ENCODE data around the gene ZAR1L. TPM values are rescaled to one million over a fixed set of nuclear protein-coding genes. Genes with fewer than 3 reads are reported as not detected.
"Not testable (repeated sequence)": the region's sequence is repeated elsewhere in the genome, so short reads cannot be mapped to it uniquely, and the experiment has no call there.

ZAR1L gene
- not detected in 2 replicates for total RNA-seq

DNA sequence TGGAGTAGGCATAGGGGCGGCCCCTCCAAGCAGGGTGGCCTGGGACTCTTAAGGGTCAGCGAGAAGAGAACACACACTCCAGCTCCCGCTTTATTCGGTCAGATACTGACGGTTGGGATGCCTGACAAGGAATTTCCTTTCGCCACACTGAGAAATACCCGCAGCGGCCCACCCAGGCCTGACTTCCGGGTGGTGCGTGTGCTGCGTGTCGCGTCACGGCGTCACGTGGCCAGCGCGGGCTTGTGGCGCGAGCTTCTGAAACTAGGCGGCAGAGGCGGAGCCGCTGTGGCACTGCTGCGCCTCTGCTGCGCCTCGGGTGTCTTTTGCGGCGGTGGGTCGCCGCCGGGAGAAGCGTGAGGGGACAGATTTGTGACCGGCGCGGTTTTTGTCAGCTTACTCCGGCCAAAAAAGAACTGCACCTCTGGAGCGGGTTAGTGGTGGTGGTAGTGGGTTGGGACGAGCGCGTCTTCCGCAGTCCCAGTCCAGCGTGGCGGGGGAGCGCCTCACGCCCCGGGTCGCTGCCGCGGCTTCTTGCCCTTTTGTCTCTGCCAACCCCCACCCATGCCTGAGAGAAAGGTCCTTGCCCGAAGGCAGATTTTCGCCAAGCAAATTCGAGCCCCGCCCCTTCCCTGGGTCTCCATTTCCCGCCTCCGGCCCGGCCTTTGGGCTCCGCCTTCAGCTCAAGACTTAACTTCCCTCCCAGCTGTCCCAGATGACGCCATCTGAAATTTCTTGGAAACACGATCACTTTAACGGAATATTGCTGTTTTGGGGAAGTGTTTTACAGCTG lies at the start of gene ZAR1L, which contains the start of gene BRCA2:
Gene ZAR1L, minus strand, starts transcription at position 126 of the 790 bp plus-strand sequence. CDS start 3,438 bp downstream, outside the sequence.
Gene BRCA2, plus strand, starts transcription at position 271 of the 790 bp plus-strand sequence. CDS start 953 bp downstream, outside the sequence.
- peak within 1 kb of the TSS; percentile 77 for H2AFZ ChIP-seq (ENCODE audit: low read length)

DNA sequence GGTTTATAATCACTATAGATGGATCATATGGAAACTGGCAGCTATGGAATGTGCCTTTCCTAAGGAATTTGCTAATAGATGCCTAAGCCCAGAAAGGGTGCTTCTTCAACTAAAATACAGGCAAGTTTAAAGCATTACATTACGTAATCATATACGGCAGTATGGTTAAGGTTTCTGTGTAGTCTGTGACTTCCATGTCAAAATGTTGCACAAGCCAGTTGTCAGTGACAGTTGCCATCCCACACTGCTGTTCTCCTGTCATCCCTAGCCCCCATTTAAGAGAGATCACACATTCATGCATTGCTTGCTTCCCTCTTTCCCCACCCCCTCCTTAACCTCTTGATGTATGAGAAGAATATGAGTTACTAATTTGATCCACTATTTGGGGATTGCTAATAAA lies 47.4 kb upstream of the ZAR1L start:
- Histone ChIP-seq H3K79me2 (ENCODE audit: insufficient read depth, low read length) (no peaks in the 10 kb centered on the region), H3K4me1 (ENCODE audit: insufficient read depth, low read length) (no peaks in the 10 kb centered on the region), H4K20me1 (ENCODE audit: insufficient read depth, low read length) (no peaks in the 10 kb centered on the region), H3K27me3 (ENCODE audit: insufficient read depth, low read length) (no peaks in the 10 kb centered on the region), H3K36me3 (ENCODE audit: insufficient read depth, low read length) (no peaks in the 10 kb centered on the region), H3K4me2 (ENCODE audit: insufficient read depth, low read length) (no peak overlapping the region), H3K27ac (ENCODE audit: low read depth, low read length) (no peak overlapping the region), H3K9me3 (ENCODE audit: low read depth, low read length) (no peaks in the 10 kb centered on the region), H3K4me3 (ENCODE audit: insufficient read depth, low read length) (no peak overlapping the region), H2AFZ (ENCODE audit: low read length) (no peak overlapping the region)
- no peak for DNase-seq (ENCODE audit: insufficient read length, low spot score, missing footprints)
- TF ChIP-seq, protein P1, sequence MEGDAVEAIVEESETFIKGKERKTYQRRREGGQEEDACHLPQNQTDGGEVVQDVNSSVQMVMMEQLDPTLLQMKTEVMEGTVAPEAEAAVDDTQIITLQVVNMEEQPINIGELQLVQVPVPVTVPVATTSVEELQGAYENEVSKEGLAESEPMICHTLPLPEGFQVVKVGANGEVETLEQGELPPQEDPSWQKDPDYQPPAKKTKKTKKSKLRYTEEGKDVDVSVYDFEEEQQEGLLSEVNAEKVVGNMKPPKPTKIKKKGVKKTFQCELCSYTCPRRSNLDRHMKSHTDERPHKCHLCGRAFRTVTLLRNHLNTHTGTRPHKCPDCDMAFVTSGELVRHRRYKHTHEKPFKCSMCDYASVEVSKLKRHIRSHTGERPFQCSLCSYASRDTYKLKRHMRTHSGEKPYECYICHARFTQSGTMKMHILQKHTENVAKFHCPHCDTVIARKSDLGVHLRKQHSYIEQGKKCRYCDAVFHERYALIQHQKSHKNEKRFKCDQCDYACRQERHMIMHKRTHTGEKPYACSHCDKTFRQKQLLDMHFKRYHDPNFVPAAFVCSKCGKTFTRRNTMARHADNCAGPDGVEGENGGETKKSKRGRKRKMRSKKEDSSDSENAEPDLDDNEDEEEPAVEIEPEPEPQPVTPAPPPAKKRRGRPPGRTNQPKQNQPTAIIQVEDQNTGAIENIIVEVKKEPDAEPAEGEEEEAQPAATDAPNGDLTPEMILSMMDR (IDR thresholded peaks at IDR 0.05; ENCODE audit: extremely low read depth, low read depth, low read length), result no peak

More for the DNA sequence above, at the start of gene ZAR1L, which contains the start of gene BRCA2:
- H3K79me2 ChIP-seq (ENCODE audit: insufficient read depth, low read length), result peaks cover 6% of the 10 kb centered on the region
- peaks cover 17% of the 10 kb centered on the region for H3K4me1 ChIP-seq (ENCODE audit: insufficient read depth, low read length)
- H3K27ac ChIP-seq (ENCODE audit: low read depth, low read length), result peak within 1 kb of the TSS; percentile 99
- peak within 1 kb of the TSS; percentile 73 for H3K4me3 ChIP-seq (ENCODE audit: insufficient read depth, low read length)
- TF ChIP-seq, protein P1 (IDR thresholded peaks at IDR 0.05; ENCODE audit: extremely low read depth, low read depth, low read length), result no peak
- no peaks in the 10 kb centered on the region for H4K20me1 ChIP-seq (ENCODE audit: insufficient read depth, low read length)
- H3K9me3 ChIP-seq (ENCODE audit: low read depth, low read length), result no peaks in the 10 kb centered on the region
- H3K27me3 ChIP-seq (ENCODE audit: insufficient read depth, low read length), result no peaks in the 10 kb centered on the region
- H3K36me3 ChIP-seq (ENCODE audit: insufficient read depth, low read length), result no peaks in the 10 kb centered on the region
- DNase-seq (ENCODE audit: insufficient read length, low spot score, missing footprints), result peak; percentile 91
- H3K4me2 ChIP-seq (ENCODE audit: insufficient read depth, low read length), result peak within 1 kb of the TSS; percentile 78

DNA sequence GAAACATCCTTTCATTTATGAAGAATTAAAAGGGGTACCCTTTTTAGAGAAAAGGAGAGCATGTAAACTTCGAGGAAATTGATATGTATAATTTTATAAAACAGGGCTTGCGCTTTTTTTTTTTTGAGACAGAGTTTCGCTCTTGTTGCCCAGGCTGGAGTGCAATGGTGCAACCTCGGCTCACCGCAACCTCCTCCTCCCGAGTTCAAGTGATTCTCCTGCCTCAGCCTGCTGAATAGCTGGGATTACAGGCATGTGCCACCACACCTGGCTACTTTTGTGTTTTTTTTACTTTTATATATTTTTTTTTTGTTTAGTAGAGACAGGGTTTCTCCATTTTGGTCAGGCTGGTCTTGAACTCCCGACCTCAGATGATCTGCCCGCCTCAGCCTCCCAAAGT lies 40.8 kb upstream of the ZAR1L start:
- not testable (repeated sequence) for H3K9me3 ChIP-seq (ENCODE audit: low read depth, low read length); H3K27ac ChIP-seq (ENCODE audit: low read depth, low read length); H3K27me3 ChIP-seq (ENCODE audit: insufficient read depth, low read length); H3K79me2 ChIP-seq (ENCODE audit: insufficient read depth, low read length); H2AFZ ChIP-seq (ENCODE audit: low read length); H3K4me3 ChIP-seq (ENCODE audit: insufficient read depth, low read length); H3K36me3 ChIP-seq (ENCODE audit: insufficient read depth, low read length); DNase-seq (ENCODE audit: insufficient read length, low spot score, missing footprints); H3K4me1 ChIP-seq (ENCODE audit: insufficient read depth, low read length); H4K20me1 ChIP-seq (ENCODE audit: insufficient read depth, low read length); H3K4me2 ChIP-seq (ENCODE audit: insufficient read depth, low read length)

- no peak overlapping the region for H2AFZ ChIP-seq (ENCODE audit: low read length)
- H3K27ac ChIP-seq (ENCODE audit: low read depth, low read length), result no peak overlapping the region
- TF ChIP-seq, protein P1 (IDR thresholded peaks at IDR 0.05; ENCODE audit: extremely low read depth, low read depth, low read length), result no peak
- H3K36me3 ChIP-seq (ENCODE audit: insufficient read depth, low read length), result no peaks in the 10 kb centered on the region
- H3K4me1 ChIP-seq (ENCODE audit: insufficient read depth, low read length), result no peaks in the 10 kb centered on the region
- no peaks in the 10 kb centered on the region for H3K9me3 ChIP-seq (ENCODE audit: low read depth, low read length)
- H3K4me2 ChIP-seq (ENCODE audit: insufficient read depth, low read length), result no peak overlapping the region
- H3K4me3 ChIP-seq (ENCODE audit: insufficient read depth, low read length), result no peak overlapping the region
- H3K79me2 ChIP-seq (ENCODE audit: insufficient read depth, low read length), result no peaks in the 10 kb centered on the region
- DNase-seq (ENCODE audit: insufficient read length, low spot score, missing footprints), result no peak
- H4K20me1 ChIP-seq (ENCODE audit: insufficient read depth, low read length), result no peaks in the 10 kb centered on the region
- no peaks in the 10 kb centered on the region for H3K27me3 ChIP-seq (ENCODE audit: insufficient read depth, low read length)
Observed at GRCh38 chr13:32354040-32354439, 38.9 kb upstream of the ZAR1L start.

DNA sequence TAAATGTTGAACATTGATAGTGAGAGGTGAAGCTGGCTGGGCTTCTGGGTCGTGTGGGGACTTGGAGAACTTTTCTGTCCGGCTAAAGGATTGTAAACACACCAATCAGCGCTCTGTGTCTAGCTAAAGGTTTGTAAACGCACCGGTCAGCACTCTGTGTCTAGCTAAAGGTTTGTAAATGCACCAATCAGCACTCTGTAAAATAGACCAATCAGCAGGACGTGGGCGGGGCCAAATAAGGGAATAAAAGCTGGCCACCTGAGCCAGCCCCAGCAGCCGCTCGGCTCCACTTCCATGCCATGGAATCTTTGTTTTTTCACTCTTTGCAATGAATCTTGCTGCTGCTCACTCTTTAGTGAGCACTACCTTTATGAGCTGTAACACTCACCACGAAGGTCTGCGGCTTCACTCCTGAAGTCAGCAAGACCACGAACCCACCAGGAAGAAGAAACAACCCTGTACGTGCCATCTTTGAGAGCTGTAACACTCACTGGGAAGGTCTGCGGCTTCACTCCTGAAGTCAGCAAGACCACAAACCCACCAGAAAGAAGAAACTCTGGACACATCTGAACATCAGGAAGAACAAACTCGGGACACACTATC lies 35.8 kb upstream of the ZAR1L start:
- not testable (repeated sequence) for H3K9me3 ChIP-seq (ENCODE audit: low read depth, low read length); H3K4me2 ChIP-seq (ENCODE audit: insufficient read depth, low read length); H3K27me3 ChIP-seq (ENCODE audit: insufficient read depth, low read length); H3K79me2 ChIP-seq (ENCODE audit: insufficient read depth, low read length); H3K36me3 ChIP-seq (ENCODE audit: insufficient read depth, low read length); H2AFZ ChIP-seq (ENCODE audit: low read length); H4K20me1 ChIP-seq (ENCODE audit: insufficient read depth, low read length); H3K4me1 ChIP-seq (ENCODE audit: insufficient read depth, low read length); DNase-seq (ENCODE audit: insufficient read length, low spot score, missing footprints); H3K27ac ChIP-seq (ENCODE audit: low read depth, low read length); H3K4me3 ChIP-seq (ENCODE audit: insufficient read depth, low read length)
